Measurements from ENCODE around the gene FGF14.

DNA sequence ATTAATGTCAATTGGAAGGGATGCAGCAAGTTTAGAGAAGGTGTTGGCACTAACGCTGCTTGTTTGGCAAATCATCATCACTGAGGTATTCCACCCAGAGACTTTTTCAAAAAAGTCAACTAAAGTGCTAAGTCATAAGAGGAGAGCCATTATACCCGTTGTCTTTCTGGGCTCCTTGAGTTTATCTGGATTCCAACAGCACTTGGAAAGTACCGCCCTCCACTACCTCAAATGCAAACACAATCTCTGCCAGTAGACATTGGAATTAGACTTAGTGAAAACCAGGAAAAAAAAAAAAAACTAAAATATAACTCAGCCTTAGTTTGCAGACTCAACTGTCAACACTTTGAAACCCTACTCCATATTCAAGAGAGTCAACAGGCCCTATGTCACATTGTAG lies 683.4 kb downstream of the FGF14 start:
- TF ChIP-seq GATA3 (IDR thresholded peaks at IDR 0.05; ENCODE audit: low read depth, low read length) (no peak), GATA2 (IDR thresholded peaks at IDR 0.05; ENCODE audit: low read depth, low read length) (no peak)
